ENCODE measurements around the gene TWSG1. TPM values are rescaled to one million over a fixed set of nuclear protein-coding genes. Genes with fewer than 3 reads are reported as not detected.

Gene TWSG1
- total and polyA plus RNA-seq, 10 of the 15 experiments (the other 5 are each of a cell fraction or from before 2014, with no cell fraction given): 11.1 to 45.1 (median 27.7) TPM

GRCh38 chr18:9289698-9290097 is 44.9 kb upstream of the TWSG1 start:
- ATAC-seq: no peak
- Histone ChIP-seq H3K4me1 (ENCODE audit: control insufficient read depth, insufficient read depth, low read length) (no peaks in the 10 kb centered on the region), H2AFZ (ENCODE audit: control insufficient read depth, low read depth, low read length) (no peak overlapping the region), H3K9ac (ENCODE audit: control insufficient read depth, insufficient read depth, low read length) (no peak overlapping the region), H4K20me1 (ENCODE audit: control insufficient read depth, insufficient read depth) (no peaks in the 10 kb centered on the region), H3K27me3 (replicated peaks in 1 of 2; ENCODE audit: control insufficient read depth in 2 of 2, insufficient read depth in 2 of 2, low read length in 1 of 2) (no peaks in the 10 kb centered on the region), H3K79me2 (ENCODE audit: control insufficient read depth, insufficient read depth, low read length) (no peaks in the 10 kb centered on the region), H3K36me3 (ENCODE audit: control insufficient read depth in 2 of 2, insufficient read depth in 2 of 2, low read length in 1 of 2) (no peaks in the 10 kb centered on the region), H3K27ac (ENCODE audit: control insufficient read depth, insufficient read depth) (no peak overlapping the region), H3K4me3 (no peak overlapping the region), H3K9me3 (replicated peaks; ENCODE audit: control insufficient read depth, insufficient read depth, low read length) (peaks cover 7% of the 10 kb centered on the region; the same call in 2 of the 3 replicates), H3K4me2 (ENCODE audit: control insufficient read depth, insufficient read depth) (no peak overlapping the region)
- in situ Hi-C loops (cut with MboI) (no loop called here), intact Hi-C loops (cut with micrococcal nuclease; ENCODE audit: unreplicated experiment) (no loop called here)
- ChIA-PET POLR2A (no interaction called here), SMC1A (ENCODE audit: uncharacterized antibody, unreplicated experiment) (interaction anchor here (0.8 kb wide), 1 partner anchor 13 kb away, joined by 3 read pairs; no protein-coding TSS in a partner anchor), RAD21 (ENCODE audit: unreplicated experiment) (no interaction called here), CTCF (interaction anchor here (1.6 kb wide), 1 partner anchor 11 kb away, joined by 3 read pairs; no protein-coding TSS in a partner anchor)
- no peak for FAIRE-seq
- no TSS peak for BruUV-seq (replicated peaks)
- no peak for TF ChIP-seq SMAD1 (IDR thresholded peaks at IDR 0.05; ENCODE audit: low read depth, partially characterized antibody)
- TF ChIP-seq CREM (IDR thresholded peaks at IDR 0.05; ENCODE audit: low read depth): no peak
- TF ChIP-seq ZNF687 (IDR thresholded peaks at IDR 0.05): no peak
- no peak for TF ChIP-seq CBX3 (IDR thresholded peaks at IDR 0.05; ENCODE audit: borderline replicate concordance, low read depth)
- no peak for DNase-seq (ENCODE audit: low read depth, low spot score)

- FAIRE-seq (no peak), DNase-seq (ENCODE audit: low read depth, low spot score) (no peak), ATAC-seq (no peak)
- H3K79me2 ChIP-seq (ENCODE audit: control insufficient read depth, insufficient read depth, low read length): no peaks in the 10 kb centered on the region
- H3K27ac ChIP-seq (ENCODE audit: control insufficient read depth, insufficient read depth): no peak overlapping the region
- SMC1A ChIA-PET (ENCODE audit: uncharacterized antibody, unreplicated experiment): interaction anchor here (0.8 kb wide), 1 partner anchor 14 kb away, joined by 3 read pairs; no protein-coding TSS in a partner anchor
- no peaks in the 10 kb centered on the region for H3K27me3 ChIP-seq (replicated peaks in 1 of 2; ENCODE audit: control insufficient read depth in 2 of 2, insufficient read depth in 2 of 2, low read length in 1 of 2)
- H3K9me3 ChIP-seq (replicated peaks; ENCODE audit: control insufficient read depth, insufficient read depth, low read length): peaks cover 7% of the 10 kb centered on the region; the same call in 2 of the 3 replicates
- H3K4me3 ChIP-seq: no peak overlapping the region
- POLR2A ChIA-PET: no interaction called here
- no peak overlapping the region for H3K9ac ChIP-seq (ENCODE audit: control insufficient read depth, insufficient read depth, low read length)
- in situ Hi-C loops (cut with MboI) (no loop called here), intact Hi-C loops (cut with micrococcal nuclease; ENCODE audit: unreplicated experiment) (no loop called here)
- BruUV-seq (replicated peaks): no TSS peak
- RAD21 ChIA-PET (ENCODE audit: unreplicated experiment): no interaction called here
- CTCF ChIA-PET: interaction anchor here (1.6 kb wide), 1 partner anchor 11 kb away, joined by 3 read pairs; no protein-coding TSS in a partner anchor
- no peak overlapping the region for H2AFZ ChIP-seq (ENCODE audit: control insufficient read depth, low read depth, low read length)
- H3K36me3 ChIP-seq (ENCODE audit: control insufficient read depth in 2 of 2, insufficient read depth in 2 of 2, low read length in 1 of 2): no peaks in the 10 kb centered on the region
- no peaks in the 10 kb centered on the region for H4K20me1 ChIP-seq (ENCODE audit: control insufficient read depth, insufficient read depth)
- TF ChIP-seq SMAD5 (IDR thresholded peaks at IDR 0.05; ENCODE audit: low read depth) (no peak), NR2C1 (IDR thresholded peaks at IDR 0.05) (no peak), PAX8 (IDR thresholded peaks at IDR 0.05) (no peak), MEF2B (IDR thresholded peaks at IDR 0.05; ENCODE audit: partially characterized antibody, poor library complexity, severe bottlenecking) (no peak), FOXK2 (IDR thresholded peaks at IDR 0.05) (no peak), ZNF207 (IDR thresholded peaks at IDR 0.05; ENCODE audit: borderline replicate concordance) (no peak), CBX5 (IDR thresholded peaks at IDR 0.05; ENCODE audit: low read depth) (no peak), NFIC (IDR thresholded peaks at IDR 0.05; ENCODE audit: low read depth, low read length) (no peak), ZZZ3 (IDR thresholded peaks at IDR 0.05; ENCODE audit: control insufficient read depth, insufficient read length, low read depth) (no peak)
- no peak overlapping the region for H3K4me2 ChIP-seq (ENCODE audit: control insufficient read depth, insufficient read depth)
- no peaks in the 10 kb centered on the region for H3K4me1 ChIP-seq (ENCODE audit: control insufficient read depth, insufficient read depth, low read length)
Measured at GRCh38 chr18:9290156-9290555, 44.4 kb upstream of the TWSG1 start.
